ENCODE data around the gene RSAD1.

RSAD1 gene

GRCh38 chr17:50488880-50489279 is 10.2 kb downstream of the RSAD1 start:
- no peaks in the 10 kb centered on the region for H3K9me3 ChIP-seq (ENCODE audit: control insufficient read depth in 2 of 2, low read length in 2 of 2)
- H3K4me1 ChIP-seq (ENCODE audit: control insufficient read depth in 2 of 2, insufficient read depth in 2 of 2, low read length in 2 of 2), result no peaks in the 10 kb centered on the region
- H3K27me3 ChIP-seq (ENCODE audit: control insufficient read depth in 2 of 2, insufficient read depth in 2 of 2, low read length in 2 of 2), result no peaks in the 10 kb centered on the region
- H3K9ac ChIP-seq (ENCODE audit: low read depth in 1 of 2, low read length in 2 of 2), result no peak overlapping the region
- H3K4me3 ChIP-seq (ENCODE audit: low read length in 2 of 2), result no peak overlapping the region
- H3K27ac ChIP-seq (ENCODE audit: low read depth in 2 of 2, low read length in 2 of 2), result no peak overlapping the region
- H3K36me3 ChIP-seq (ENCODE audit: control insufficient read depth in 2 of 2, insufficient read depth in 2 of 2, low read length in 2 of 2), result peaks cover 16 to 25% of the 10 kb centered on the region in 2 donors

- Histone ChIP-seq H3K9me3 (ENCODE audit: control insufficient read depth in 2 of 2, low read length in 2 of 2) (no peaks in the 10 kb centered on the region), H3K27me3 (ENCODE audit: control insufficient read depth in 2 of 2, insufficient read depth in 2 of 2, low read length in 2 of 2) (no peaks in the 10 kb centered on the region), H3K36me3 (ENCODE audit: control insufficient read depth in 2 of 2, insufficient read depth in 2 of 2, low read length in 2 of 2) (peaks cover 0 to 5% of the 10 kb centered on the region in 2 donors), H3K4me3 (ENCODE audit: low read length in 2 of 2) (no peak overlapping the region), H3K9ac (ENCODE audit: low read depth in 1 of 2, low read length in 2 of 2) (no peak overlapping the region), H3K27ac (ENCODE audit: low read depth in 2 of 2, low read length in 2 of 2) (no peak overlapping the region), H3K4me1 (ENCODE audit: control insufficient read depth in 2 of 2, insufficient read depth in 2 of 2, low read length in 2 of 2) (no peaks in the 10 kb centered on the region)
Observed at GRCh38 chr17:50491505-50491904, 12.8 kb downstream of the RSAD1 start.

GRCh38 chr17:50492214-50492613 is 13.6 kb downstream of the RSAD1 start:
- Histone ChIP-seq H3K27me3 (ENCODE audit: control insufficient read depth in 2 of 2, insufficient read depth in 2 of 2, low read length in 2 of 2) (no peaks in the 10 kb centered on the region), H3K9ac (ENCODE audit: low read depth in 1 of 2, low read length in 2 of 2) (no peak overlapping the region), H3K27ac (ENCODE audit: low read depth in 2 of 2, low read length in 2 of 2) (no peak overlapping the region), H3K4me3 (ENCODE audit: low read length in 2 of 2) (no peak overlapping the region), H3K9me3 (ENCODE audit: control insufficient read depth in 2 of 2, low read length in 2 of 2) (no peaks in the 10 kb centered on the region), H3K36me3 (ENCODE audit: control insufficient read depth in 2 of 2, insufficient read depth in 2 of 2, low read length in 2 of 2) (peaks cover 0 to 3% of the 10 kb centered on the region in 2 donors), H3K4me1 (ENCODE audit: control insufficient read depth in 2 of 2, insufficient read depth in 2 of 2, low read length in 2 of 2) (no peaks in the 10 kb centered on the region)

- Histone ChIP-seq H3K27me3 (ENCODE audit: control insufficient read depth in 2 of 2, insufficient read depth in 2 of 2, low read length in 2 of 2) (no peaks in the 10 kb centered on the region), H3K36me3 (ENCODE audit: control insufficient read depth in 2 of 2, insufficient read depth in 2 of 2, low read length in 2 of 2) (no peaks in the 10 kb centered on the region), H3K27ac (ENCODE audit: low read depth in 2 of 2, low read length in 2 of 2) (no peak overlapping the region), H3K9ac (ENCODE audit: low read depth in 1 of 2, low read length in 2 of 2) (no peak overlapping the region), H3K4me1 (ENCODE audit: control insufficient read depth in 2 of 2, insufficient read depth in 2 of 2, low read length in 2 of 2) (peaks cover 5 to 8% of the 10 kb centered on the region in 2 donors), H3K9me3 (ENCODE audit: control insufficient read depth in 2 of 2, low read length in 2 of 2) (no peaks in the 10 kb centered on the region), H3K4me3 (ENCODE audit: low read length in 2 of 2) (no peak overlapping the region)
Observed at GRCh38 chr17:50493744-50494143, 15.1 kb downstream of the RSAD1 start.

- Histone ChIP-seq H3K27ac (ENCODE audit: low read depth in 2 of 2, low read length in 2 of 2) (no peak overlapping the region), H3K9ac (ENCODE audit: low read depth in 1 of 2, low read length in 2 of 2) (no peak overlapping the region), H3K27me3 (ENCODE audit: control insufficient read depth in 2 of 2, insufficient read depth in 2 of 2, low read length in 2 of 2) (no peaks in the 10 kb centered on the region), H3K9me3 (ENCODE audit: control insufficient read depth in 2 of 2, low read length in 2 of 2) (no peaks in the 10 kb centered on the region), H3K4me1 (ENCODE audit: control insufficient read depth in 2 of 2, insufficient read depth in 2 of 2, low read length in 2 of 2) (peaks cover 5 to 8% of the 10 kb centered on the region in 2 donors), H3K36me3 (ENCODE audit: control insufficient read depth in 2 of 2, insufficient read depth in 2 of 2, low read length in 2 of 2) (no peaks in the 10 kb centered on the region), H3K4me3 (ENCODE audit: low read length in 2 of 2) (no peak overlapping the region)
Observed at GRCh38 chr17:50495217-50495823, 16.7 kb downstream of the RSAD1 start.

- Histone ChIP-seq H3K36me3 (ENCODE audit: control insufficient read depth in 2 of 2, insufficient read depth in 2 of 2, low read length in 2 of 2) (no peaks in the 10 kb centered on the region), H3K4me3 (ENCODE audit: low read length in 2 of 2) (no peak overlapping the region), H3K4me1 (ENCODE audit: control insufficient read depth in 2 of 2, insufficient read depth in 2 of 2, low read length in 2 of 2) (peaks cover 5 to 8% of the 10 kb centered on the region in 2 donors), H3K9ac (ENCODE audit: low read depth in 1 of 2, low read length in 2 of 2) (no peak overlapping the region), H3K27ac (ENCODE audit: low read depth in 2 of 2, low read length in 2 of 2) (no peak overlapping the region), H3K27me3 (ENCODE audit: control insufficient read depth in 2 of 2, insufficient read depth in 2 of 2, low read length in 2 of 2) (no peaks in the 10 kb centered on the region), H3K9me3 (ENCODE audit: control insufficient read depth in 2 of 2, low read length in 2 of 2) (no peaks in the 10 kb centered on the region)
Observed at GRCh38 chr17:50495918-50496317, 17.3 kb downstream of the RSAD1 start.

- Histone ChIP-seq H3K36me3 (ENCODE audit: control insufficient read depth in 2 of 2, insufficient read depth in 2 of 2, low read length in 2 of 2) (no peaks in the 10 kb centered on the region), H3K9ac (ENCODE audit: low read depth in 1 of 2, low read length in 2 of 2) (peak overlapping the region in 1 of 2 donors; percentile 17), H3K9me3 (ENCODE audit: control insufficient read depth in 2 of 2, low read length in 2 of 2) (no peaks in the 10 kb centered on the region), H3K27me3 (ENCODE audit: control insufficient read depth in 2 of 2, insufficient read depth in 2 of 2, low read length in 2 of 2) (no peaks in the 10 kb centered on the region), H3K4me1 (ENCODE audit: control insufficient read depth in 2 of 2, insufficient read depth in 2 of 2, low read length in 2 of 2) (peaks cover 5 to 8% of the 10 kb centered on the region in 2 donors), H3K27ac (ENCODE audit: low read depth in 2 of 2, low read length in 2 of 2) (peak overlapping the region in 1 of 2 donors; percentile 26), H3K4me3 (ENCODE audit: low read length in 2 of 2) (no peak overlapping the region)
Observed at GRCh38 chr17:50498021-50498874, 19.6 kb downstream of the RSAD1 start.

GRCh38 chr17:50499270-50499669 is 20.6 kb downstream of the RSAD1 start:
- Histone ChIP-seq H3K4me3 (ENCODE audit: low read length in 2 of 2) (no peak overlapping the region), H3K9me3 (ENCODE audit: control insufficient read depth in 2 of 2, low read length in 2 of 2) (no peaks in the 10 kb centered on the region), H3K36me3 (ENCODE audit: control insufficient read depth in 2 of 2, insufficient read depth in 2 of 2, low read length in 2 of 2) (no peaks in the 10 kb centered on the region), H3K4me1 (ENCODE audit: control insufficient read depth in 2 of 2, insufficient read depth in 2 of 2, low read length in 2 of 2) (peaks cover 11 to 18% of the 10 kb centered on the region in 2 donors), H3K9ac (ENCODE audit: low read depth in 1 of 2, low read length in 2 of 2) (no peak overlapping the region), H3K27ac (ENCODE audit: low read depth in 2 of 2, low read length in 2 of 2) (no peak overlapping the region), H3K27me3 (ENCODE audit: control insufficient read depth in 2 of 2, insufficient read depth in 2 of 2, low read length in 2 of 2) (no peaks in the 10 kb centered on the region)

GRCh38 chr17:50499721-50500120 is 21.1 kb downstream of the RSAD1 start:
- peaks cover 14 to 20% of the 10 kb centered on the region in 2 donors for H3K4me1 ChIP-seq (ENCODE audit: control insufficient read depth in 2 of 2, insufficient read depth in 2 of 2, low read length in 2 of 2)
- no peaks in the 10 kb centered on the region for H3K27me3 ChIP-seq (ENCODE audit: control insufficient read depth in 2 of 2, insufficient read depth in 2 of 2, low read length in 2 of 2)
- no peaks in the 10 kb centered on the region for H3K9me3 ChIP-seq (ENCODE audit: control insufficient read depth in 2 of 2, low read length in 2 of 2)
- H3K4me3 ChIP-seq (ENCODE audit: low read length in 2 of 2), result no peak overlapping the region
- H3K9ac ChIP-seq (ENCODE audit: low read depth in 1 of 2, low read length in 2 of 2), result no peak overlapping the region
- no peaks in the 10 kb centered on the region for H3K36me3 ChIP-seq (ENCODE audit: control insufficient read depth in 2 of 2, insufficient read depth in 2 of 2, low read length in 2 of 2)
- no peak overlapping the region for H3K27ac ChIP-seq (ENCODE audit: low read depth in 2 of 2, low read length in 2 of 2)

- no peak overlapping the region for H3K27ac ChIP-seq (ENCODE audit: low read depth in 2 of 2, low read length in 2 of 2)
- H3K4me1 ChIP-seq (ENCODE audit: control insufficient read depth in 2 of 2, insufficient read depth in 2 of 2, low read length in 2 of 2), result peaks cover 22 to 28% of the 10 kb centered on the region in 2 donors
- no peak overlapping the region for H3K4me3 ChIP-seq (ENCODE audit: low read length in 2 of 2)
- no peaks in the 10 kb centered on the region for H3K9me3 ChIP-seq (ENCODE audit: control insufficient read depth in 2 of 2, low read length in 2 of 2)
- no peak overlapping the region for H3K9ac ChIP-seq (ENCODE audit: low read depth in 1 of 2, low read length in 2 of 2)
- H3K27me3 ChIP-seq (ENCODE audit: control insufficient read depth in 2 of 2, insufficient read depth in 2 of 2, low read length in 2 of 2), result no peaks in the 10 kb centered on the region
- no peaks in the 10 kb centered on the region for H3K36me3 ChIP-seq (ENCODE audit: control insufficient read depth in 2 of 2, insufficient read depth in 2 of 2, low read length in 2 of 2)
Observed at GRCh38 chr17:50501054-50501453, 22.4 kb downstream of the RSAD1 start.
